OCI-LY1 (cell line): ENCODE measurements around the gene AGPAT2.

Experiments used
- H2AFZ ChIP-seq: fragments of 200-600 bp; sonication (generic), shearing (Covaris generic); 2 replicates; pipeline ENCODE4 v1.6.0; 2014; ENCODE audit warnings: antibody characterized with exemption, mild to moderate bottlenecking, low read length
- H3F3A ChIP-seq: fragments of 200-600 bp; sonication (generic), shearing (Covaris generic); 2 replicates; pipeline ENCODE4 v1.6.0; 2014; ENCODE audit warnings: mild to moderate bottlenecking, antibody characterized with exemption, low read length, moderate library complexity; ENCODE audit not compliant: insufficient read depth
- H3K27ac ChIP-seq: fragments of 200-600 bp; sonication (generic); 2 replicates; pipeline ENCODE4 v1.5.1; 2014; ENCODE audit warnings: low read length, mixed run types, mild to moderate bottlenecking, low read depth; ENCODE audit not compliant: poor library complexity, severe bottlenecking
- H3K27me3 ChIP-seq: fragments of 200-600 bp; sonication (generic); 2 replicates; pipeline ENCODE4 v1.6.0; 2014; ENCODE audit warnings: antibody characterized with exemption, mild to moderate bottlenecking, low read length, moderate library complexity; ENCODE audit not compliant: insufficient read depth
- H3K36me3 ChIP-seq: fragments of 200-600 bp; sonication (generic); 2 replicates; pipeline ENCODE4 v1.6.1; 2014; ENCODE audit warnings: mild to moderate bottlenecking, antibody characterized with exemption, low read length, moderate library complexity, mixed read lengths; ENCODE audit not compliant: insufficient read depth
- H3K4me1 ChIP-seq: fragments of 200-600 bp; sonication (generic); 2 replicates; pipeline ENCODE4 v1.5.1; 2014; ENCODE audit warnings: mild to moderate bottlenecking, low read length, moderate library complexity; ENCODE audit not compliant: insufficient read depth, severe bottlenecking
- H3K4me2 ChIP-seq: fragments of 200-600 bp; sonication (generic), shearing (Covaris generic); 2 replicates; pipeline ENCODE4 v1.6.1; 2014; ENCODE audit warnings: low read length
- H3K4me3 ChIP-seq: fragments of 200-600 bp; sonication (generic); 2 replicates; pipeline ENCODE4 v1.5.1; 2014; ENCODE audit warnings: low read length, low read depth, mild to moderate bottlenecking, mixed read lengths; ENCODE audit not compliant: poor library complexity, severe bottlenecking
- H3K79me2 ChIP-seq: fragments of 200-600 bp; shearing (Covaris generic); 2 replicates; pipeline ENCODE4 v1.6.1; 2016; ENCODE audit warnings: mixed run types, low read length, mixed read lengths; ENCODE audit not compliant: insufficient read depth
- H3K9ac ChIP-seq: fragments of 200-600 bp; sonication (generic), shearing (Covaris generic); 2 replicates; pipeline ENCODE4 v1.6.1; 2014; ENCODE audit warnings: mild to moderate bottlenecking, low read length, mixed read lengths
- H3K9me2 ChIP-seq: fragments of 200-600 bp; sonication (generic), shearing (Covaris generic); 2 replicates; pipeline ENCODE4 v1.6.1; 2014; ENCODE audit warnings: low read depth, mild to moderate bottlenecking, low read length, mixed read lengths
- H3K9me3 ChIP-seq: fragments of 200-600 bp; shearing (Covaris generic); 2 replicates; pipeline ENCODE4 v1.6.1; 2014; ENCODE audit warnings: low read length, mixed read lengths
- H4K20me1 ChIP-seq: fragments of 200-600 bp; sonication (generic), shearing (Covaris generic); 2 replicates; pipeline ENCODE4 v1.6.0; 2016; ENCODE audit warnings: mild to moderate bottlenecking, low read length; ENCODE audit not compliant: insufficient read depth
- CTCF ChIP-seq: fragments of 200-600 bp; sonication (generic), shearing (Covaris generic); IDR thresholded peaks from 2 replicates; pipeline ENCODE4 v1.5.1; 2017; ENCODE audit warnings: mild to moderate bottlenecking, antibody characterized with exemption, low read length, moderate library complexity, mixed read lengths
- EZH2 ChIP-seq: fragments of 200-600 bp; sonication (generic), shearing (Covaris generic); IDR thresholded peaks from 2 replicates; pipeline ENCODE4 v1.8.0; 2017; ENCODE audit warnings: borderline replicate concordance, mixed run types, mild to moderate bottlenecking, antibody characterized with exemption, low read length, moderate library complexity, mixed read lengths

AGPAT2 gene

DNA sequence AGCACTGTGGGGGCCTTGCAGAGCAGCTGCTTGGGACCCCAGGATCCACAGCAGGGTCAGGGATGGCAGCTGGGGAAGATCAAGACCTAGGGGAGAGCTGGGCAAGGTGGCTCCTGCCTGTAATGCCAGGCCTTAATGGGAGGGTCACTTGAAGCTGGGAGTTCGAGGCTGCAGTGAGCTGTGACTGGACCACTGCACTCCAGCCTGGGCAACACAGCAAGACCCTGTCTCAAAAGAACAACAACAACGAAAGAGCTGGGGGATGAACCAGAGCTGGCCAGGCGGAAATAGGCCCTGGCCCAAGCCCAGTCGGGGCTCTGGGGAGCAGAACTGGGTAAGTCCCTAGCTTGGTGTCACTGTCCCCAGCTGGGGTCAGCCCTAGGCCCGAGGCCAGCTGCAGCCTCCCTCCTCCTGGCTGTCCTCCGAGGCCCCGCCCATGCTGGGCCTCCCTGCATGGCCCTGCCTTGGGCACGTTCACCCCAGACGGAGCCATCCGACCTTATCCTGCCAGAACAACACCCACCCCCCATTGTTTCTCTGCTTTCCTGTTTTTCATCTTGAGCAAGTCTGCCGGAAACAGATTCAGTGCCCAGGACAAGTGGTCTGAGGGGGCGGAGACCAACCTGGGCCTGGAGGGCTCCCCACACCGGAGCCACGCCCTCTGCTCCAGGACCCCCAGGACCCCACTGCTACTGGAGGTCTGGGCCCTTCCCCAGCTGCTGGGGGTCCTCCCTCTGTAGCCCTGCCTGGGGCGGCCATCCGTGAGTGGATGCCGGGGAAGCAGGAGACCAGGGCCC, 27.0 kb upstream of the AGPAT2 start:
- Histone ChIP-seq H3K4me1 (no peaks in the 10 kb centered on the region), H3K36me3 (no peaks in the 10 kb centered on the region), H3K27ac (no peak overlapping the region), H3K79me2 (no peaks in the 10 kb centered on the region), H3K9me2 (no peaks in the 10 kb centered on the region), H3K27me3 (peaks cover 18% of the 10 kb centered on the region; the same call in 1 of the 2 replicates), H3F3A (no peaks in the 10 kb centered on the region), H3K9ac (no peak overlapping the region), H2AFZ (no peak overlapping the region), H3K9me3 (no peaks in the 10 kb centered on the region), H3K4me2 (no peak overlapping the region), H3K4me3 (no peak overlapping the region), H4K20me1 (no peaks in the 10 kb centered on the region)
- TF ChIP-seq EZH2 (no peak), CTCF (no peak)

- no peaks in the 10 kb centered on the region for H4K20me1 ChIP-seq
- H3K27ac ChIP-seq, result no peak overlapping the region
- no peak overlapping the region; the same call in 1 of the 2 replicates for H3K9ac ChIP-seq
These were observed 26.3 kb upstream of the AGPAT2 start for GRCh38 chr9:136713550-136713949.

DNA sequence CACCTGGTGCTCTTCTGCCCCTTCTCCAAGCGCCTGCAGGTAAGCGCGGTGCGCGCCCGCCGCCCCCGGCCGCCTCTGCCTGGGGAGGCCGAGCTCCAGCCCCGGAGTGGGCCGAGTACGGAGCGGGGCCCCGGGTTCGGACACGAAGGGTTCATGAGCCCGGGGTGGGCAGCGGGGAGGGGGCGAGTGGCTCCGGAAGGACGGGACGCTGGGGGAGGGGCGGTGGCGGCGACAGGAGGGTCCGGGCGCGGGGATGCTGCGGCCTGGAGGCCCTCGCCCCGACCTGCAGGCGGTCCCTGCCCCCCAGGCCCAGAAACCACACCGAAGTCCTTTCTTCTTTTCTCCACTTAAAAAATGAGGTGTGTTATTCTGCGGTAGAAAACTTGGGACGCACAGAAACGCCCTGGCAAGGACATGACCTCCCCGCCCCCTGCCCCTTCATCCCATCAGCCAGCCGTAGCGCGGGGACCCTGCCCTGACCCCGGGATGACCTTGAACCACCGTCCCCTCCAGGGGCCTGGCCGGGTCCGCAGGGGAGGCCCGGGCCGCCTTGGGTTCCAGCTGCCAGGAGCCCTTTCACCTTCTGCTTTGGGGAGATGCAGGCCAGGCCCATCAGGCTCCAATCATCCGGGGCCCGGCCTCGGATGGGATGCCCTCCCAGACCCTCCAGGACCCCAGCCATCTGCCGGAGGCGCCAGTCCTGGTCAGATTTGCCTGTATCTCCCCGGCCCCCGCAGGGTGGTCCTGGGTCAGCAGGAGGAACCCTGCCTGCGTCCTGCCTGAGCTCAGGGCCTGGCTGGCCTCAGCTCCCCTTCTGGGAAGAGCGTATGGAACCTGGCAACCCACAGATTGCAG, 25.7 kb upstream of the AGPAT2 start:
- Histone ChIP-seq H3F3A (no peaks in the 10 kb centered on the region), H2AFZ (no peak overlapping the region), H3K27me3 (peaks cover 10% of the 10 kb centered on the region; the same call in 1 of the 2 replicates), H4K20me1 (no peaks in the 10 kb centered on the region), H3K4me2 (peak overlapping the region; percentile 48), H3K9ac (peak overlapping the region; percentile 19; the same call in 1 of the 2 replicates), H3K36me3 (no peaks in the 10 kb centered on the region), H3K4me3 (peak overlapping the region; percentile 48), H3K4me1 (no peaks in the 10 kb centered on the region), H3K79me2 (no peaks in the 10 kb centered on the region), H3K27ac (no peak overlapping the region), H3K9me2 (no peaks in the 10 kb centered on the region), H3K9me3 (no peaks in the 10 kb centered on the region)
- TF ChIP-seq EZH2, result no peak
- no peak for TF ChIP-seq CTCF

More at GRCh38 chr9:136713550-136713949, 26.3 kb upstream of the AGPAT2 start:
- H3K4me2 ChIP-seq, result peak overlapping the region; percentile 48; the same call in 1 of the 2 replicates
- no peaks in the 10 kb centered on the region for H3K4me1 ChIP-seq
- peaks cover 16% of the 10 kb centered on the region; the same call in 1 of the 2 replicates for H3K27me3 ChIP-seq
- H3K9me3 ChIP-seq, result no peaks in the 10 kb centered on the region
- no peaks in the 10 kb centered on the region for H3K9me2 ChIP-seq
- H3K36me3 ChIP-seq, result no peaks in the 10 kb centered on the region
- H3K79me2 ChIP-seq, result no peaks in the 10 kb centered on the region
- no peak overlapping the region for H2AFZ ChIP-seq
- TF ChIP-seq EZH2 (no peak), CTCF (no peak)
- H3K4me3 ChIP-seq, result peak overlapping the region; percentile 48
- no peaks in the 10 kb centered on the region for H3F3A ChIP-seq
